NCI-H460 (cell line): ENCODE data around the gene UTP14A. TPM values are rescaled to one million over a fixed set of nuclear protein-coding genes. Genes with fewer than 3 reads are reported as not detected.
A peak's percentile ranks its signal among the peaks of the same experiment; 100 is the strongest.
"Not testable (repeated sequence)": the region's sequence is repeated elsewhere in the genome, so short reads cannot be mapped to it uniquely, and the experiment has no call there.

Experiments
- DNase-seq: peaks from one replicate; pipeline ENCODE4 v3.0.0-alpha.2; 2016; ENCODE audit warnings: low read depth; ENCODE audit errors: extremely low read depth
- polyA plus RNA-seq: library from polyadenylated mRNA; depleted of rRNA; stranded (reverse); fragments of >200 nt; gene quantifications from 2 replicates; pipeline ENCODE4 v1.2.3, GENCODE V29; 2014; cell fraction: nucleus; rRNA removed
- total RNA-seq: library from RNA; depleted of rRNA; stranded (reverse); fragments of >200 nt; shearing (Covaris generic); gene quantifications from 2 replicates; pipeline ENCODE4 v1.2.3, GENCODE V29; 2014; rRNA removed

UTP14A gene, protein sequence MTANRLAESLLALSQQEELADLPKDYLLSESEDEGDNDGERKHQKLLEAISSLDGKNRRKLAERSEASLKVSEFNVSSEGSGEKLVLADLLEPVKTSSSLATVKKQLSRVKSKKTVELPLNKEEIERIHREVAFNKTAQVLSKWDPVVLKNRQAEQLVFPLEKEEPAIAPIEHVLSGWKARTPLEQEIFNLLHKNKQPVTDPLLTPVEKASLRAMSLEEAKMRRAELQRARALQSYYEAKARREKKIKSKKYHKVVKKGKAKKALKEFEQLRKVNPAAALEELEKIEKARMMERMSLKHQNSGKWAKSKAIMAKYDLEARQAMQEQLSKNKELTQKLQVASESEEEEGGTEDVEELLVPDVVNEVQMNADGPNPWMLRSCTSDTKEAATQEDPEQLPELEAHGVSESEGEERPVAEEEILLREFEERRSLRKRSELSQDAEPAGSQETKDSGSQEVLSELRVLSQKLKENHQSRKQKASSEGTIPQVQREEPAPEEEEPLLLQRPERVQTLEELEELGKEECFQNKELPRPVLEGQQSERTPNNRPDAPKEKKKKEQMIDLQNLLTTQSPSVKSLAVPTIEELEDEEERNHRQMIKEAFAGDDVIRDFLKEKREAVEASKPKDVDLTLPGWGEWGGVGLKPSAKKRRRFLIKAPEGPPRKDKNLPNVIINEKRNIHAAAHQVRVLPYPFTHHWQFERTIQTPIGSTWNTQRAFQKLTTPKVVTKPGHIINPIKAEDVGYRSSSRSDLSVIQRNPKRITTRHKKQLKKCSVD
- 50.9 and 53.6 TPM in 2 replicates for total RNA-seq
- polyA plus RNA-seq, result 29.0 and 33.5 TPM in 2 replicates

- DNase-seq, result peak; percentile 92
Measured at GRCh38 chrX:129905787-129906580, at the start of gene UTP14A. Gene UTP14A (plus strand): TSS chrX:129906164. CDS start chrX:129906211, 47 bp downstream.

GRCh38 chrX:129859134-129859533 lies 46.8 kb upstream of the UTP14A start:
- not testable (repeated sequence) for DNase-seq

GRCh38 chrX:129866321-129866720 lies 39.6 kb upstream of the UTP14A start:
- DNase-seq, result not testable (repeated sequence)

DNA sequence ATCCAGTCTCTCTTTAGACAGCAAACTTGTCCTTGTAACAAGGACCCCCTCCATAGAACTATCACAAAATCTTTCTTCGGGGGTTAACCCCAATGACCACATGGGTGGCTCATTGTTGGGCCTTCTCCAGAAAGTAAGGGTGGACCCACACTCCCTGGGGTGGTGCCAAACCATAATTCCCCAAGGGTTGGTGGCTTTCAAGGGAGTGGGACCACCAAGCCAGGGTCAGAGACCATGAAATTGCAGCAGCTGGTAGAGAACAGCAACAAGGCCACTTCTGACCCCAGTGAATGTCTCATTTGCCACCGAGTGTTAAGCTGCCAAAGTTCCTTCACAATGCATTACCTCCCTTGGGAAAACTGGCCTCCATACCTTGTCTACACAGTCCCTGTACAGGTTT lies 33.4 kb upstream of the UTP14A start:
- DNase-seq, result no peak

- DNase-seq, result no peak
Measured at GRCh38 chrX:129875669-129876068, 30.3 kb upstream of the UTP14A start.

- DNase-seq, result no peak
Measured at GRCh38 chrX:129876771-129877305, 29.1 kb upstream of the UTP14A start.

GRCh38 chrX:129877401-129877800 lies 28.6 kb upstream of the UTP14A start:
- no peak for DNase-seq

- no peak for DNase-seq
Measured at GRCh38 chrX:129900054-129900453, 5.9 kb upstream of the UTP14A start.

- no peak for DNase-seq
Measured at GRCh38 chrX:129908636-129909035, 2.7 kb downstream of the UTP14A start.

DNA sequence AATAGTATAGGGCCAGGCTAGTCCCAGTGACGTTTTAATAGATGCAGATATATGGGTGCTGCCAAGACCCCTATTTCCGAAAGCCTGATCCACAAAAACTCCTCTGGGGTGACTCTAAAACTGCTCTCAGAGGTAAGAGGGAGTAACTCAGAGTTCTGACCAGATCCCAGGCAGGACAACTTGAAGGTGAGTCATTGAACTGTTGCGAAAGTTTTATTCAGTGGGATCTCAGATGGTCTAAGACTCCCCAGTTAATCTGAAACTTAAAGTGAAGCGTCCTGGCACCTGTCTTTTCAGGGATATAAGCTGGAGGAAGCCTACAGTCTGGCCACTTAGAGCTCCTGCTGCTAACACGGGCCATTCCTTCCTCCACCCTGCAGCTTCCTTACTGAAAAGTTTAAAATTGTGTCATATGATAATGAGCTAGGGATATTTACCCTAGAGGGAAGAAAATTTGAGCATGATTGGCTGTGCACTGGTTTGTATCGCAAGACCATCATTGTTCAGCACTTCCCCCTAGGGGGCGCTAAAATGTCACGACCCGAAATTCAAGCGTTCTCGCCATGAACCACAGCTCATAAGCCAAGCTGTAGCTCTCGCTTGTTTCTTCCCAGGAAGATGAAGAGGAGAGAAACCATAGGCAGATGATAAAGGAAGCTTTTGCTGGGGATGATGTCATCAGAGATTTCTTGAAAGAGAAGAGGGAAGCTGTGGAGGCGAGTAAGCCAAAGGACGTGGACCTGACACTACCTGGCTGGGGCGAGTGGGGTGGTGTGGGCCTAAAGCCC lies 19.5 kb downstream of the UTP14A start:
- DNase-seq, result peak; percentile 81

DNA sequence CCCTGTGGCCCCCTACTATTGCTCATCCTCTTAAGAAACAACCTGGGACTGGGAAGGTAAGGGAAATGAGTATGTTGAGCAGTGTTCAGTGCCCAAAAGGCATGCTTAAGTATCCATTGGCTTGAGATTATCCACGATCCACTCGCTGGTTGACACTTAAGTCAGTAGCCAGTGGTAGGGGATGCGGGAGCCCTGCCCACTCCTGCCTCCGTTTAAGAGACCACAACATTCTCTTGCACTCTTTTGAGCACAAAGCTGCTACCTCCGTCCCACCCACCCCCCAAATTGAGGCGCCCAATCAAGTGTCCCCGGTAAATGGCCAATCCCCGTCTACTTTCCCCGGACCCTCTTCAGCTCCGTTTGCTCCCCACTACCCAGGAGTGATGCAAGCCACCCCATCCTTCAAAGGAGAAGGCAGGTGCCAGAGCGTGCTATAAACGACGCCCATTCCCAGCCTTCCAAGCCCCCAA lies 25.0 kb downstream of the UTP14A start:
- no peak for DNase-seq

DNA sequence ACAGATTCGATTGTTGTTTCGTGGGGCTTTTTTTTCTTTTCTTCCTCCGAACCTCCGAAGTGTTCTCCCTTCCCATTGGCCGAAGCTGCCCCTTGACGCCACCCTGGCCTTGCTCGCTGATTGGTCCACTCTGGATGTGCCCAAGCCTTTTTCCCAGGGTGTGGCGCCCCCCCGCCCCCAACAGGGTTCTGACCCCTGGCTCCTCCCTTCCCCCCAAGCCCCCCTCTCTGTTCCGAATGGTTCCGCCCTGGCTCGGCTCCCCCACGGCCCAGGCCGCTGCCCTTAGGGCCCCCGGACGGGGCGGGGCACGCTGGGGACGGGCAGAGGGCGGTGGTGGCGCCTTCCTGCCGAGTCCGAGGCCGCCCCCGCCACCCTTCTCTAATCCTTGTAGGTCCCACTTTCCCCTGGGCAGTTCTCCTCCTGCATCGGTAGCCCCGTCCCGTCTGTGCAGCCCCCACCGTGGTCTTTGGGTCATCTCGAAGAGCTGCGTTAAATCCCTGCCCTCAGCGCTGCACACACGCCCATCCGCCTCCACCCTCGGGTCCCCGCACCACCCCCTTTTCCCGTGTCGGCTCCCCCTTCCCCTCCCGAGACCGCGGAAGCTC lies 25.5 kb downstream of the UTP14A start:
- DNase-seq, result peak; percentile 94

GRCh38 chrX:129932016-129932820 lies 26.3 kb downstream of the UTP14A start:
- peak; percentile 87 for DNase-seq

DNA sequence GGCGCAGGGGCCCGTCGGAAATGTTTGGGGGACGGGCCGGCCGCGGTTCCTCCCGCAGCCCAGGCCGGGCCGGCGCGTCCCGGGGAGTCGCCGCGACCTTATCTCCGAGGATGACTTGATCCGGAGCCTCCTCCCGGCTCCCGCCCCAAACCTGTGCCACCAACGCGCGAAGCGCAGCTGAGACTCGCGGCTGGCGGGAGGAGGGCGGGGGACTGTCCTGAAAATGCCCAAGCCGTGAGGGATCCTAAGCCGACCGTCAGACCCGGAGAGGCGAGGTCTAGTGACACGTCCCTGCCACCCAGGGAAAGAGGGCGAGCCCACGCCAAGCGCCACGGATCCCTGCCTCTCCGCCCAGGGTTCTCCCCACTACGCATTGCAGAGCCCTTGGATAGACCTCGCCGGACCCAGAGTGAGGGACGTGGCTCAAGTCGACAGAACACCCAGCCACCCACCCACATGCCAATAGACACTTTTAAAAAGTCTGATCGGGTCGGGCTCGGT lies 26.9 kb downstream of the UTP14A start:
- DNase-seq, result no peak

GRCh38 chrX:129933700-129934099 lies 27.7 kb downstream of the UTP14A start:
- no peak for DNase-seq

- DNase-seq, result no peak
Measured at GRCh38 chrX:129934461-129934860, 28.5 kb downstream of the UTP14A start.

- no peak for DNase-seq
Measured at GRCh38 chrX:129934952-129935351, 29.0 kb downstream of the UTP14A start.

DNA sequence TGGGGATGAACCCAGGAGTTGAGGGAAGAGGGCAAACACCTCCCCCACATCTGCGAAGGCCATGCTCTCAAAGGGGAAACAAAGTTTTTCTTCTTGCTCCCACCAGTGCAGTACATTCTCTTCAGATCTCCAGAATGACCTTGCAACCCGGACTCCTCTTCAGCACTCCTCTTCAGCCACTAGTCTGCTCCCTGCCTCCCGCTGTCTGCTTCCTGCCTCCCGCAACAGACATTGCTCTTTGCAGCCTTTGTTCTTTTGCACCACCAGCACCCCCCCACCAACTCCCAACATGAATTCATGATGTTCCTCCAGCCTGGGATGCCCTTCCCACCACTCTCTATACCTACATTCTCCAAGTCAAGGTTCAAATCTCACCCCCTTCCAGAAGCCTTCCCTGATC lies 32.1 kb downstream of the UTP14A start:
- no peak for DNase-seq
